ENCODE data around the gene PPP2R3B.
"Not testable (repeated sequence)": the region's sequence is repeated elsewhere in the genome, so short reads cannot be mapped to it uniquely, and the experiment has no call there.

Gene PPP2R3B

GRCh38 chrX:305781-306613, 80.7 kb downstream of the PPP2R3B start:
- not testable (repeated sequence) for DNase-seq (ENCODE audit: low read depth, low spot score)

- DNase-seq (ENCODE audit: low read depth, low spot score), result no peak
These were observed 83.7 kb downstream of the PPP2R3B start for GRCh38 chrX:302975-303374.

- no peak for DNase-seq (ENCODE audit: low read depth, low spot score)
These were observed 86.4 kb downstream of the PPP2R3B start for GRCh38 chrX:300334-300733.

DNA sequence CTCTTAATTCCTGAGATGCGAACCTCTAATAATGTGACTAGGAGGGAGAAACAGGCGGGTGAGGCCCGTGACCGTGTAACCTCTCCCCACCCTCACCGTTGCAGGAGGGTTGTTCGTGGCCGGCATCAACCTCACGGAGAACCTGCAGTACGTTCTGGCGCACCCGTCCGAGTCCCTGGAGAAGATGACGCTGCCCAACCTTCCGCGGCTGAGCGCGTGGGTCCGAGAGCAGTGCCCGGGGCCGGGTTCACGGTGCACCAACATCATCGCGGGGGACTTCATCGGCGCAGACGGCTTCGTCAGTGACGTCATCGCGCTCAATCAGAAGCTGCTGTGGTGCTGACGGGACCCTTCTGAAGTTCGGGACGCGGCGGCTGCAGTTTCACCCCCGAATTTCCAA, 87.7 kb downstream of the PPP2R3B start:
- no peak for DNase-seq (ENCODE audit: low read depth, low spot score)

DNA sequence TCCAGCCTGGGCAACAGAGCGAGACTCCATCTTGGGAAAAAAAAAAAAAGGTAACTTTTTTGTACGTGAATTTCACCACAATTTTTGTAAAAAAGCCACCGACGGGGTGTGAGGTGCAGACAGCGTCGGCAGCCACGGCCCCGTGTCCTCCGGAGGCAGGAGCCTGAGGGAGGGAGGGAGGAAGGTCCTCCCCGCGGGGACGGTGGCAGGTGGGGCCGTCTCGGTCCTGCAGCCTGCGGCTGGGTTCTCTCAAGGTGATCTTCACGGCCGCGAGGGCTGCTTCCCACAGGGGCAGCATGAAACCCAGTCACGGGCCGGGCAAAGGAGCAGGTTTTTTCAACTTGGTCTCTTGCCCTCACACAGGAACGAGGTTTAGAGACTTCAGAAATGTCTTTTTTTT, 91.6 kb downstream of the PPP2R3B start:
- no peak for DNase-seq (ENCODE audit: low read depth, low spot score)

DNA sequence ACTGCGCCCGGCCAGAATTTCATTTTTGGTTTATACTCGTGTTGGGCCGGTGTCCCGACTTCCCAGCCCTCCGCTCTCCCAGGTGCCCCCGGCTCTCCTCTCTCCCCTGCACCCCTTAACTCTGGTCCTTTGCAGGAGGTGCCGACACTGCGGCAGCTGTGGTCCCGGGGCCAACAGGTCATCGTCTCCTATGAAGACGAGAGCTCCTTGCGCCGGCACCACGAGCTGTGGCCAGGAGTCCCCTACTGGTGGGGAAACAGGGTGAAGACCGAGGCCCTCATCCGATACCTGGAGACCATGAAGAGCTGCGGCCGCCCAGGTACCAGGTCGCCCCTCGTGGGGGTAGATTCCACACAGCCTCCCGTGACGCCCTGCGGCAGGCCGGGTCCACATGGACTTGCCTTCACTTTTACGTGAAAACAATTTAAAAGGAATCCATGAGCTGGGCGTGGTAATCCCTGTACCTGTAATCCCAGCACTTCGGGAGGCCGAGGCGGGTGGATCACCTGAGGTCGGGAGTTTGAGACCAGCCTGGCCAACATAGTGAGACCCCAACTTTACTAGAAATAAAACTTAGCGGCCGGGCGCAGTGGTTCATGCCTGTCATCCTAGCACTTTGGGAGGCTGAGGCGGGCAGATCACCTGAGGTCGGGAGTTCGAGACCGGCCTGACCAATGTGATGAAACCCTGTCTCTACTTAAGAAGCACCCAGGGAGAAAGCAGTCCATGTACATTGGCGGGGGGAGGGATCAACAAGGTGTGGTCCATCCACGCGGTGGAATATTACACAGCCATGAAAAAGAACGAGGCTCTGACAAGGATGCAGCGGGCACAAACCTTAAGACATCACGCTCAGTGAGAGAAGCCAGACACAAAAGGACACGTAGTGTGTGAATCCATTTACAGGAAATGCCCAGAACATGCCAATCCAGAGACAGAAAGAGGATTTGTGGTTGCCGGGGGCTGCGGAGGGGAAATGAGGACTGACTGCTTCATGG, 93.5 kb downstream of the PPP2R3B start:
- no peak for DNase-seq (ENCODE audit: low read depth, low spot score)

- DNase-seq (ENCODE audit: low read depth, low spot score), result no peak
These were observed 95.3 kb downstream of the PPP2R3B start for GRCh38 chrX:291411-291901.

- DNase-seq (ENCODE audit: low read depth, low spot score), result no peak
These were observed 96.1 kb downstream of the PPP2R3B start for GRCh38 chrX:290476-291166.

GRCh38 chrX:288561-288991, 98.1 kb downstream of the PPP2R3B start:
- DNase-seq (ENCODE audit: low read depth, low spot score), result no peak

DNA sequence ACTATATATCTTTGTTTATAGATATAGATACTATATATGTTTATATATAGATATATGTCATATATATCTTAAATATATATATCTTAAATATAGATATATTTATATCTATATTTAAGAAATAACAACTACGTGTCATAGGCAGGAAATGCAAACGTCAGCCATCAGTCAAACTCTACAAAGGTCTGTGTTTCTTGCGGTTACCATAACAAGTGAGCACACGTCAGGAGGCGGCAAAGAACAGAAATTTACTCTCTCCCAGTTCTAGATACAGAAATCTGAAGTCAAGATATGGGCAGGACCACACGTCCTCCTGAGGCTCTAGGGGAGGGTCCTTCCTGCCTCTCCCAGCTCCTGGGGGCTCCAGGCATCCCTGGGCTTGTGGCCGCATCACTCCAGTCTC, 99.0 kb downstream of the PPP2R3B start:
- DNase-seq (ENCODE audit: low read depth, low spot score), result no peak

GRCh38 chrX:285076-285677, 101.5 kb downstream of the PPP2R3B start:
- DNase-seq (ENCODE audit: low read depth, low spot score), result no peak

Data from iPS DF 19.7 (cell line).